HL-60 (cell line): ENCODE data around the gene SEPTIN2.

Source experiments
- GABPA ChIP-seq: IDR thresholded peaks from 2 replicates; pipeline ENCODE4 v1.6.1; 2012; ENCODE audit warnings: low read depth
- POLR2AphosphoS5 ChIP-seq: IDR thresholded peaks from 2 replicates; pipeline ENCODE4 v1.6.1; 2012; ENCODE audit warnings: low read depth
- REST ChIP-seq: IDR thresholded peaks from 2 replicates; pipeline ENCODE4 v1.6.1; 2012; ENCODE audit warnings: low read depth; ENCODE audit not compliant: insufficient replicate concordance
- SPI1 ChIP-seq: IDR thresholded peaks from 2 replicates; pipeline ENCODE4 v1.6.1; 2012; ENCODE audit warnings: low read depth, mild to moderate bottlenecking, borderline replicate concordance
- TF ChIP-seq, protein P1 (sequence below): IDR thresholded peaks from one replicate; pipeline ENCODE4 v1.5.1; 2011; ENCODE audit warnings: low read length, control low read depth, inconsistent platforms; ENCODE audit not compliant: insufficient read depth

- TF ChIP-seq, protein P1, sequence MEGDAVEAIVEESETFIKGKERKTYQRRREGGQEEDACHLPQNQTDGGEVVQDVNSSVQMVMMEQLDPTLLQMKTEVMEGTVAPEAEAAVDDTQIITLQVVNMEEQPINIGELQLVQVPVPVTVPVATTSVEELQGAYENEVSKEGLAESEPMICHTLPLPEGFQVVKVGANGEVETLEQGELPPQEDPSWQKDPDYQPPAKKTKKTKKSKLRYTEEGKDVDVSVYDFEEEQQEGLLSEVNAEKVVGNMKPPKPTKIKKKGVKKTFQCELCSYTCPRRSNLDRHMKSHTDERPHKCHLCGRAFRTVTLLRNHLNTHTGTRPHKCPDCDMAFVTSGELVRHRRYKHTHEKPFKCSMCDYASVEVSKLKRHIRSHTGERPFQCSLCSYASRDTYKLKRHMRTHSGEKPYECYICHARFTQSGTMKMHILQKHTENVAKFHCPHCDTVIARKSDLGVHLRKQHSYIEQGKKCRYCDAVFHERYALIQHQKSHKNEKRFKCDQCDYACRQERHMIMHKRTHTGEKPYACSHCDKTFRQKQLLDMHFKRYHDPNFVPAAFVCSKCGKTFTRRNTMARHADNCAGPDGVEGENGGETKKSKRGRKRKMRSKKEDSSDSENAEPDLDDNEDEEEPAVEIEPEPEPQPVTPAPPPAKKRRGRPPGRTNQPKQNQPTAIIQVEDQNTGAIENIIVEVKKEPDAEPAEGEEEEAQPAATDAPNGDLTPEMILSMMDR = no peak
- TF ChIP-seq POLR2AphosphoS5 = no peak
- TF ChIP-seq GABPA = no peak
- TF ChIP-seq REST = no peak
- no peak for TF ChIP-seq SPI1
Measured at GRCh38 chr2:241291977-241292376, 23.7 kb upstream of the SEPTIN2 start.
